Heart right ventricle (tissue), 16 donors: Measurements from ENCODE around the gene PNPLA2. TPM values are rescaled to one million over a fixed set of nuclear protein-coding genes. Genes with fewer than 3 reads are reported as not detected.

ENCODE experiments used
- ATAC-seq, 8 donors: fragments of 200-7000 bp; cut with Tn5 transposase; one replicate each; pipeline ENCODE4 v1.9.1; 2020; ENCODE audit warnings: mild to moderate bottlenecking in 8 of 8, moderate library complexity in 8 of 8, moderate number of reproducible peaks in 1 of 8
- DNase-seq, 2 donors: peaks; one replicate each; pipeline ENCODE4 v3.0.0-alpha.2; 2020
- H3K27ac ChIP-seq, 10 donors: fragments of 200-600 bp; sonication (generic) in 2 of 10; one replicate each; pipeline versions ENCODE4 v1.5.0 to v1.8.0; 2020 to 2022; ENCODE audit warnings: mild to moderate bottlenecking in 3 of 10
- H3K27me3 ChIP-seq, 7 donors: fragments of 200-600 bp; one replicate each; pipeline ENCODE4 v1.8.0; 2021 to 2022; ENCODE audit warnings: mild to moderate bottlenecking in 2 of 7
- H3K36me3 ChIP-seq, 9 donors: fragments of 200-600 bp; sonication (generic) in 1 of 9; one replicate each; pipeline versions ENCODE4 v1.5.0 to v1.8.0; 2020 to 2022; ENCODE audit warnings: mild to moderate bottlenecking in 2 of 9
- H3K4me1 ChIP-seq, 9 donors: fragments of 200-600 bp; sonication (generic) in 1 of 9; one replicate each; pipeline versions ENCODE4 v1.5.0 to v1.8.0; 2020 to 2022; ENCODE audit warnings: mild to moderate bottlenecking in 4 of 9
- H3K4me3 ChIP-seq, 10 donors: fragments of 200-600 bp; sonication (generic) in 2 of 10; one replicate each; pipeline versions ENCODE4 v1.5.0 to v1.8.0; 2020 to 2022; ENCODE audit warnings: mild to moderate bottlenecking in 7 of 10, moderate library complexity in 2 of 10
- H3K9me3 ChIP-seq, 11 donors: fragments of 200-600 bp in 10 of 11; sonication (generic) in 2 of 11; one replicate each; pipeline versions ENCODE4 v1.5.0 to v1.8.0; 2013 to 2022; ENCODE audit warnings: mild to moderate bottlenecking in 2 of 11, control low read depth in 1 of 11, moderate library complexity in 1 of 11
- CTCF ChIP-seq, 9 donors: fragments of 200-600 bp; sonication (generic) in 2 of 9; IDR thresholded peaks; one replicate each; pipeline versions ENCODE4 v1.5.0 to v1.8.0; 2021 to 2022; ENCODE audit warnings: antibody characterized with exemption in 9 of 9, mild to moderate bottlenecking in 5 of 9, moderate library complexity in 1 of 9
- WGBS, 2 donors: extraction: QIAGEN DNeasy Blood & Tissue Kit; methylation state at CpG; one replicate each; pipeline ENCODE4 v1.1.7; 2013; ENCODE audit warnings: inconsistent platforms in 1 of 2; 5-methylcytosine and 5-hydroxymethylcytosine counted together
- intact Hi-C, 10 donors: fragments of 100-400 bp; cut with DNase I; formaldehyde crosslinking; loops; one replicate each; pipeline versions ENCODE4 v1.11.1 to v1.14.2; 2022
- polyA plus RNA-seq, 2 donors: library from polyadenylated mRNA; stranded (reverse); fragments of 200-250 nt; gene quantifications; one replicate each; pipeline ENCODE4 v1.2.3, GENCODE V29; 2013
- total RNA-seq, 10 donors: library from RNA; stranded (reverse); fragmentation: NEBNext Ultra II Directional in 3 of 10; extraction: Animal tissue kit (Norgen Biotek cat#: 25700) in 3 of 10; gene quantifications; one replicate each; pipeline versions ENCODE4 v1.2.1 to v1.2.4, GENCODE V29; 2021 to 2023
- donor health status: Arrhythmogenic right ventricular cardiomyopathy.
- donor health status: ischemic (EF 13 %, LVEDD 7.1; RV severe dilation, severe dysfunction).
- donor health status: healthy with polysubstance abuse.
- donor health status: DM: no; HTN: yes; CAD: no.
- donor health status: DM: no; HTN: no; CAD: no.
- donor health status: ischemic (EF 25% LVEDD 6.9; RV normal size, moderate dysfunction).
- donor health status: ischemic (EF 25% LVEDD 5.7; RV mildly dilated, moderate dysfunction).
- donor health status: healthy.
- donor health status: DM: yes; HTN: yes; CAD: no.
- donor health status: Ischemic cardiomyopathy.
- donor health status: ischemic (EF 35%, LVEDD 5.7; RV mildly dilated, moderate dysfunction).
- donor health status: nonischemic (EF 11% LVEDD 7.7; RV severe dilation, severe dysfunction).
- donor health status: DM: yes; HTN: yes; CAD: no.
- donor health status: PGD.
- donor health status: ischemic (EF 29% LVEDD 5.4; RV normal size, mild dysfunction).
- donor health status: nonischemic (EF 23%, LVEDD 6.1; RV moderate dilation, normal function).

PNPLA2 gene
- total and polyA plus RNA-seq, 12 donors: 114 to 359 (median 247) TPM

- no peak for DNase-seq
- peaks cover 0 to 56% (median 0%) of the 10 kb centered on the region in 7 donors for H3K27me3 ChIP-seq
- H3K36me3 ChIP-seq: peaks cover 0 to 42% (median 20%) of the 10 kb centered on the region in 9 donors
- H3K4me3 ChIP-seq: peak overlapping the region; percentile 24 to 69 (median 58)
- intact Hi-C loops: no loop called here
- H3K9me3 ChIP-seq: no peaks in the 10 kb centered on the region
- H3K4me1 ChIP-seq: peaks cover 36 to 88% (median 67%) of the 10 kb centered on the region in 9 donors
- ATAC-seq: peak in 2 of 8 donors; percentile 1 to 3
- H3K27ac ChIP-seq: peak overlapping the region; percentile 72 to 90 (median 86)
- 1 to 4% methylated on average over 21 to 22 of the region's 22 CpGs for WGBS, 2 donors
- no peak for TF ChIP-seq CTCF (IDR thresholded peaks at IDR 0.05)
These were observed 8.1 kb downstream of the PNPLA2 start for GRCh38 chr11:826836-827145.

- DNase-seq (peak in 1 of 2 donors; percentile 56), ATAC-seq (peak in 4 of 8 donors; percentile 3 to 25 (median 14))
- Histone ChIP-seq H3K27ac (peak overlapping the region; percentile 72 to 90 (median 86)), H3K4me3 (peak overlapping the region; percentile 24 to 69 (median 58)), H3K9me3 (no peaks in the 10 kb centered on the region), H3K36me3 (peaks cover 0 to 37% (median 19%) of the 10 kb centered on the region in 9 donors), H3K27me3 (peaks cover 0 to 61% (median 0%) of the 10 kb centered on the region in 7 donors), H3K4me1 (peaks cover 34 to 88% (median 67%) of the 10 kb centered on the region in 9 donors)
- 4 to 7% methylated on average over 42 to 66 of the region's 66 CpGs for WGBS, 2 donors
- no peak for TF ChIP-seq CTCF (IDR thresholded peaks at IDR 0.05)
- intact Hi-C loops: no loop called here
These were observed 8.6 kb downstream of the PNPLA2 start for GRCh38 chr11:827146-827896.

DNA sequence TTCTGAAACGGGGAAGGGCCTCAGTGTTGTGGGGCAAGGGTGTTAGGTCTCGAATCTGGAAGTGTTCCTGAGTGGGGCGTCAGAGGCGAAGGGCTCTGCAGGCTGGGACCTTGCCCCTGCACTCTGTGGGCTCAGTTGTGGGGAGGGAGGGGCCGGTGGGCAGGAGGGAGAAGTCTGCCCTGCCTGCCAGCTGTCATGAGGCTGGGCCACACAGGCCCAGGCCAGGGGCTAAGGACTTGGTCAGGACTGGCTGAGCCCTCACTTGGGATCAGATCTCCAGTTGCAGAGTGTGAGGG, 9.1 kb downstream of the PNPLA2 start, which contains the start of gene CRACR2B:
Gene CRACR2B (plus strand): TSS at position 23 of the 296 bp plus-strand sequence. CDS start 689 bp downstream, outside the sequence.
- no peak for DNase-seq
- intact Hi-C loops: no loop called here
- H3K36me3 ChIP-seq: peaks cover 0 to 32% (median 19%) of the 10 kb centered on the region in 9 donors
- peak within 1 kb of the TSS; percentile 72 to 90 (median 86) for H3K27ac ChIP-seq
- peaks cover 35 to 86% (median 65%) of the 10 kb centered on the region in 9 donors for H3K4me1 ChIP-seq
- H3K4me3 ChIP-seq: peak within 1 kb of the TSS; percentile 24 to 69 (median 58)
- no peak for TF ChIP-seq CTCF (IDR thresholded peaks at IDR 0.05)
- H3K9me3 ChIP-seq: no peaks in the 10 kb centered on the region
- WGBS, 2 donors: 41 to 49% methylated on average over 5 of the region's 5 CpGs
- H3K27me3 ChIP-seq: peaks cover 0 to 64% (median 0%) of the 10 kb centered on the region in 7 donors
- ATAC-seq: no peak

- Histone ChIP-seq H3K27ac (peak overlapping the region; percentile 58 to 90 (median 86)), H3K27me3 (peaks cover 0 to 64% (median 0%) of the 10 kb centered on the region in 7 donors), H3K4me3 (peak overlapping the region in 9 of 10 donors; percentile 31 to 69 (median 52)), H3K36me3 (peaks cover 0 to 24% (median 16%) of the 10 kb centered on the region in 9 donors), H3K9me3 (no peaks in the 10 kb centered on the region), H3K4me1 (peaks cover 37 to 82% (median 66%) of the 10 kb centered on the region in 9 donors)
- ATAC-seq (no peak), DNase-seq (peak in 1 of 2 donors; percentile 43)
- WGBS, 2 donors: 55 to 56% methylated on average over 21 of the region's 21 CpGs
- intact Hi-C loops: no loop called here
- no peak for TF ChIP-seq CTCF (IDR thresholded peaks at IDR 0.05)
These were observed 9.9 kb downstream of the PNPLA2 start for GRCh38 chr11:828506-829175.
